Activated CD8-positive, alpha-beta memory T cell treated with anti-CD3 and anti-CD28 coated beads for 48 hours (primary cell): ENCODE data around the gene CCDC71L.

Source experiments
- DNase-seq, 3 experiments: peaks; one replicate each; pipeline ENCODE4 v3.0.0-alpha.2; 2020; ENCODE audit warnings: low read depth in 2 of 3, low spot score in 2 of 3

The CCDC71L gene

DNA sequence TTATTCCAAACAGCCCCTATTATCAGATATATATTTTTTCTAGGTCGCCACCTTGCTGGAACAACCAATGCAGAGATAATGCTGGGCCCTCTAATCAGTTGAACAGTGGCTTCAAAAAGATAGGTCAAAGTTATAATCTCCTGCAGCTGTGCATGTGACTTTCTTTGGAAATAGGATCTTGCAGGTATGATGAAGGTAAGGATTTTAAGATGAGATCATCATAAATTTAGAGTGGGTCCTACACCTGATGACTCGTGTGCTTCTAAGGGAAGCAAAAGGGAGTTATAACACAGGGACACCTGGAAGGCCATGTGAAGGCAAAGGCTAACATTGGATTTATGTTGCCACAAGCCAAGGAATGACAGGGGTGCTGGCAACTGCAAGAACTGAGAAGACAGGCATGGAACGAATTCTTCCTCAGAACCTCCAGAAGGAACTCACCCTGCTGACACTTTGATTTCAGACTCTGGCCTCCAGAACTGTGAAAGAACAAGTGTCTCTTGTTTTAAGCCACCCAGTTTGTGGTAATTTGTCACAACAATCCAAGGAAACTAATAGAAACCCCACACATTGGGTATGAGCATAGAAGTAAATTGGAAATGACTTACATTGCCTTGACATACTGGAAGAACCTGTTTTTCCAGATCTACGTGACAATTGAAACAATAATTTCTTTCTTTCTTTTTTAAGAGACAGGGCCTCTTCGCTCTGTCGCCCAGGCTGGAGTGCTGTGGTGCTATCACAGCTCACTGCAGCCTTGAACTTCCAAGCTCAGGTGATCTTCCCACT, 34.4 kb downstream of the CCDC71L start:
- no peak for DNase-seq

- DNase-seq, result no peak
Measured at GRCh38 chr7:106625678-106626301, 35.2 kb downstream of the CCDC71L start.

- DNase-seq, result no peak
Measured at GRCh38 chr7:106623853-106624252, 37.1 kb downstream of the CCDC71L start.

DNA sequence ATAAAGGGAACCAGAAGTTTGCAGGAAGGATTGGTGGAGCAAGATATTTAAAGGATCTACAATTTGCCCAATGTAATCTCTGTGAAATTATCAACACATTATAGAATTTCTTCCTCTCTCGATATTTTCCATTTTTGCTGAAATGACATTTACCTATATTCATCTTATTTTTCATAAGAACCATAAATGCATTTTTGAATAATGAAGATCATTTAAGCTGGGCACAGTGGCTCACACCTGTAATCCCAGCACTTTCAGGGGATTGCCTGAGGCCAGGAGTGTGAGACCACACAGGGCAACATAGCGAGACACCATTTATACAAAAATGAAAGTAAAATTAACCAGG, 37.7 kb downstream of the CCDC71L start:
- DNase-seq, result no peak

GRCh38 chr7:106622654-106623314, 38.2 kb downstream of the CCDC71L start:
- no peak for DNase-seq

- DNase-seq, result no peak
Measured at GRCh38 chr7:106621393-106622132, 39.4 kb downstream of the CCDC71L start.

DNA sequence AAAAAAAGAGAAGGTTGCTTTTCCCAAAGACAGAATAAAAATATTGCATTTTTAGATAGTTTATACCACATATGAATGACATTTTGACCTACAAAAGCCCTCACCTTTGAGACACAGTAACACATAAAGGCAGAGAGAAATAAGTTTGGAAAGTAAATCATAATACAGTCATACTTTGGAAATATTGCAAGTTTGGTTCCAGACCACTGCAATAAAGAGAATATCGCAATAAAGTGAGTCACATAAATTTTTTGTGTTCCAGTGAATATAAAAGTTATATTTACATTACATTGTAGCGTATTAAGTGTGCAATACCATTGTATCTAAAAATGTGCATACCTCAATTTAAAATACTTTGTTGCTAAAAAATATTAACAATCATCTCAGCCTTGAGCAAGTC, 40.3 kb downstream of the CCDC71L start:
- no peak for DNase-seq

GRCh38 chr7:106620034-106620433, 40.9 kb downstream of the CCDC71L start:
- DNase-seq, result no peak

GRCh38 chr7:106619213-106619612, 41.7 kb downstream of the CCDC71L start:
- DNase-seq, result no peak

GRCh38 chr7:106618480-106618879, 42.5 kb downstream of the CCDC71L start:
- no peak for DNase-seq

DNA sequence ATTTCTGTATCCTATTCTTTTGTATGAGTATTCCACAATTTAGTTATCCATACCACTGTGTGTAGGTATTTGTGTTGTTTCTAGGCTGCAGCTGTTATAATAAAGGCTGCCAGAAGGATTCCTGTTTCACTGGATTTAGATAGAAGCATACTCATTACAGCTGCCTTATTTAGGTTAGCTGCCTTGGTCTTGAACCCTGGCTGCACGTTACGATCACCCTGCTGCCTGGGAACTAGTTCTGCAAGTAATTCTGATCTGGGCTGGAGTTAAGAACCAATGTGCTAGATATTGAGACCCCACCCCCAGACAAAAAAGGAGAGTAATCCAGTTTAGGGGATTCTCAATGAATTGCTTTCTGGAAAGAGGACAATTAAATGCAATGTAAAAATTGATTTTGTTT, 43.1 kb downstream of the CCDC71L start:
- DNase-seq, result no peak

- DNase-seq, result no peak
Measured at GRCh38 chr7:106616708-106617051, 44.3 kb downstream of the CCDC71L start.

DNA sequence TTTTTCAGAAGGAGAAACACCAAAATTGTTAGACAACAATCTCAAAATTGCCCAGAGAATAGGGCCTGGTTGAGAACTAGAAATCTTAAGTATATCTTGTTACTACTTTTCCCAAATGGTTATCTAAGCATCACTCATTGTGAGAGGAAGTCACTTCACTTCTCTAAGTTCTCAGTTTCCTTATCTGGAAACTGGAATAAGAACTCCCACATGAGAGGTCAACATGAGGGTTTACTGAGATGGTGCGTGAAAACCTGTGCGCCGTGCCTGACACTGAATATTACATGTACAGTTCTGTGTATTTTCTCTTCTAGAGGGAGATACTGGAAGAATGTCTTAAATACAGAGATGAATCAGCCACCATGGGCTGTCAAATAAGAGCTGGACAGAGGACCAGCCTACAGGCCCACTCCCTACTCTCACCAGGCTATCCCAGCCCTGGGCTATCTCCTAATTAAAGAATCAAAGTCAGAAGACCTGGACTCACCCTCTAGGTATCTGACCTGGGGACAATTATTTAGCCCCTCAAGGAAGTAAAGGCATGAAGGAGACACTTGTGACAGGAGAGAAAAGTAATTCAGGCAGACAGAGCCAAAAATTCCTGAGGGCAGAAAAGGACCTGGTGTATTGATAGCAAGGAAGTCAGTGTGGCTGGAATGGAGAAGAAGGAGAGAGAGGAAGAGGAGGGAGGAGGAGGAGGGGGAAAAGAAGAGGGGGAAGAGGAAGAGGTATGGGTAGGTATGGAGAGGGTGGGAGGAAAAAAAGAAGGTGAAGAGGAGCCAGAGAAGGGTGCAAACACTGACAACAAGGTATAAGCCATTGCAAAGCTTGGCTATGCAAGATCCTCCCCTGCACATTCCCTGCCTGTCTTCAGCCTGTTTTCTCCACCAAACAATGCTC, 44.9 kb downstream of the CCDC71L start:
- DNase-seq, result no peak

DNA sequence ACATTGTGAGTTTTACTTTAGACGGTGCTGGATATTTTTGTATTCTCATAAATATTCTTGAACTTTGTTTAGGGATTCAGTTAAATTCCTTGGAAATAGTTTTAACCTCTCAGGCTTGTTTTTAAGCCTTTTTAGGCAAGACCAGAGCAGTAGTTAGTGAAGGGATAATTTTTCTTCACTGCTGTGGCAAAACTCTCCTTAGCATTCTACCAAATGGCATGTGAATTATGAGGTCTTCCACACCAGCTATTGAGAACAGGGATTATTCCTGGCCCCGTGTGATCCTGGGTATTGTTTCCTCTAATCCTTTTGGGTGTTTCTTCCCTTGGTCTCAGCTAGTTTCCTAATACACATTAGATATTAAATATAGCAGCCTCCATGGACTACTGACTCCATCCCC, 46.2 kb downstream of the CCDC71L start:
- DNase-seq, result no peak

- DNase-seq, result no peak
Measured at GRCh38 chr7:106613848-106614560, 47.0 kb downstream of the CCDC71L start.

DNA sequence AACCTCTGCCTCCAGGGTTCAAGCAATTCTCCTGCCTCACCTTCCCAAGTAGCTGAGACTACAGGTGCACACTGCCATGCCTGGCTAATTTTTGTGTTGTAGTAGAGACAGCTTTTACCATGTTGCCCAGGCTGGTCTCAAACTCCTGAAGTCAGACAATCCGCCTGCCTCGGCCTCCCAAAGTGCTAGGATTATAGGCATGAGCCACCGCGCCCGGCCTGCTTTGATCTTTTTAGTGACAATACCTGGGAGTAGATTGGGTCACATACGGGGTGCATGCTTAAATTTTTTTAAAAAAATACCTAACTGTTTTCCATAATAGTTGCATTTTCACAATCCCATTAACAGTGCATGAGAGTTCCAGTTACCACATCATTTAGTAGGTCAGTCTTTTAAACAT, 47.7 kb downstream of the CCDC71L start:
- no peak for DNase-seq

DNA sequence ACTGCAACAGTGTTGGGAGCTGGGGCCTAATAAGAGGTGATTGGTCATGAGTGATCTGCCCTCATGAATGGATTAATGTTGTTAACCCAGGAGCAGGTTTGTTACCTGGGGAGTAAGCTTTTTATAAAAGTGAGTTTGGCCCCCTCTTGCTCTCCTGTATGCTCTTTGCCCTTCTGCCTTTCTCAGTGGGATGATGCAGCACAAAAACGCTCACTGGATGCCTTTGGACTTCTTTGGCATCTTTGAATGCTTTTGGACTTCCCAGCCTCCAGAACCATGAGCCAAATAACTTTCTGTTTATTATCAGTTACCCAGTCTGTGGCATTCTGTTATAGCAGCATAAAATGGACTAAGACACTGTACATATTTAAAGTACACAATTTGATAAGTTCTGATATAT, 48.5 kb downstream of the CCDC71L start:
- no peak for DNase-seq

DNA sequence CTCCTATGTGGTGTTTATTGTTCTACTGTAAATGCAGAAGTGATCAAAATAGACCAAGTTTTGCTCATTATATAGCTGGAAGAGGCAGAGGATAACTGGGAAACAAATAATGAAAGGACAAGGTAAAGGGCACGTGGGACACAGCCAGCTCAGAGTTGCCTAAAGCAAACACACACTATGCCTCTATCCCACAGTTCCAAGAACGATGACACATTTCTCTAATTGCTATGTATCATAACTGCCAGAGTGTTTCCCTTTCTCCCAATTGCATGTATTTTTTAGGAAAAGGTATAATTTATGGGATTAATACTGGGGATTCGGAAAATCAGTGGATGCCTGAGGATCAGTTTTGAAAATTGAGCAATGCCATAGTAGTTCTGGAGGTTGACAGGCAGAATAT, 49.0 kb downstream of the CCDC71L start:
- no peak for DNase-seq

- no peak for DNase-seq
Measured at GRCh38 chr7:106610996-106611886, 49.7 kb downstream of the CCDC71L start.
